GM21619 (cell line): ENCODE measurements around the gene GABPB1.

Experiments
- ATAC-seq: cut with Tn5 transposase; IDR thresholded peaks from one replicate; pipeline ENCODE4 v1.9.1; 2021; ENCODE audit not compliant: unreplicated experiment

The GABPB1 gene

DNA sequence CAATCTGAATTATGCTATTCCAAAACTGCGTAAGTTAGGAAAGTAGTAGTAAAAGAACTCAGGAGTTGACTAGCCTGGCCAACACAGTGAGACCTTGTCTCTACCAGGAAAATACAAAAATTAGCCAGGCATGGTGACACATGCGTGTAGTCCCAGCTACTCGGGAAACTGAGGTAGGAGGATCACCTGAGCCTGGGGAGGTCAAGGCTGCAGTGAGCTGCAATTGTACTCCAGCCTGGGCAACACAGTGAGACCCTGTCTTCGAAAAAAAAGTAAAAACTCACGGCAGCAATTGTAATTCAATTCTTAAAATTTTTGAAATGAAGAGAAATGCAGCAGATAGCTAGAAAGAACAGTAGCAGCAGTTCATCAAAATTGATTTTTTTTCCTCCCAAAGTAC lies 9.7 kb downstream of the GABPB1 start:
- ATAC-seq, result no peak

DNA sequence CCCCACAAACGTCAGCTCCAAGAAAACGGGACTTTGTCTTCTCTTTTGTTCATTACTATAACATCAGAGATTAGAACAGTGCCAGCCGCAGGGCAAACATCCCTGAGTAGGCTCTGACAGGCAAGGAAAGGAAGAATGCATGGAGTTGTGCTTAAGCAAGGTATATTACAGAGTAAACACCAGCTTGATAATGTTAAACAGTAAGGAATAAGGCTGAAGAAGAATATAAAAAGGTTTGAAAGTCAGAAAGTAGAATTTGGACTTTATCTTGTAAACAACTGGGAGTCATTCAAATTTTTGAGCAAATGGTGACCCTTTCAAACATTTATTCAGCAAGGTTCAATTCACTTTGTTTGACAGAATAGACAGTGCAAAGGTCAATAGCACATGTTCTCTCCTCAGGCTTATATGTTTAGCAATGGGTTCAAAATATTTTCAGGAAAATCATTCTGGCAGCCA lies 11.0 kb downstream of the GABPB1 start:
- ATAC-seq, result no peak

DNA sequence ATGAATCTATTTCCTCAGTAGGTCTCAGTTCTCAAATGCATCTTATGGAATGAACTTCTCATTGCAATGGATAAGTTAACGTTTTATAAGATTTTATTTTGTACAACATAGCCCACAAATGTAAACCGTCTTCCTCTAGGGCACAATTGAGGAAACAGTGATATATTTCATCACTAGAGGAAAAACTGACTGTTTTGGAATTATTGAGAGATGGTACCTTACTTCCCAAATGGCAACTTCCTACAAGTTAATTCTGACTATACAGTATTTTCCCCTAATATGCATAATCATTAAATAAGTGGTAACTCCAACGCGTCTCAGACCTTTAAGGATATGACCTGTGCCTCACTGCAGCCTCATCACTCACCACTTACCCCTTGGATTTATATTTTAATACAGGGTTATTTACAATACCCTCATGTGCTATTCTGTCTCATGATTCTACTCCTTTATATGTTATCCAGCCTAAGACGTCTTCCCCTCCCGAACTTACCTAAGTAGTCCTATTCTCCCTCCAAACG lies 13.3 kb downstream of the GABPB1 start:
- no peak for ATAC-seq

DNA sequence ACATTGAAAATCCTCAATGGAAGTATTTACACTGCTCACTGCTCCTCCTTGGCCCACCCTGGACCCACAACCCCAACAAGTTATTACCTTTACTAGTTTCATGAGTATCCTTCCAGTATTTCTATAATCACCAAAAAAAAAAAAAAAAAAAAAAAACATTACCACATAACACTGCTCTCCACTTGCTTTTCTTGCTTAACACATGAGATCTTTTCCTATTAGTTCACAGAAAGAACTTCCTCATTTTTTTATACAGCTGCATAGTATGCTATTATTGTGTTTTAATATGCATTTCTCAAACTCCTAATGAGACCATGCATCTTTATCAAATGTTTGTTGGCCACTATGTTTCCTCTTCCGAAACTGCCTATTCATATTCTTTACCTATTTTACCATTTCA lies 14.6 kb downstream of the GABPB1 start:
- ATAC-seq, result no peak

DNA sequence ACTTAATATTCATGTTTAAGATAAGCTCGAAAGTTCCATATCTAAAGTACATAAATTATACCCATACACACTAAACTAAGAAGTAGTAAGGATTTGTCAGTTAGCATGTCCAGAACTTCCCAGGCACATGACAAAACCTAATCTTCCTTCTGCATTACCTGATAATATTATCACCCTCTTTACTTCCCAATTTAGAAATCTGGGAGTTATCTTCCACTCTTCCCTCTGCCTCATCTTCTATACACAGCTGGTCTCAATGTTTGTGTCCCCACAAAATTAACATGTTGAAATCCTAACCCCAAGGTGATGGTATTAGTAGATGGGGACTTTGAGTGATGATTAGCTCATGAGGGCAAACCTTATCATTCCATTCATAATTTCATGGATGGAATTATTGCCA lies 15.3 kb downstream of the GABPB1 start:
- no peak for ATAC-seq

DNA sequence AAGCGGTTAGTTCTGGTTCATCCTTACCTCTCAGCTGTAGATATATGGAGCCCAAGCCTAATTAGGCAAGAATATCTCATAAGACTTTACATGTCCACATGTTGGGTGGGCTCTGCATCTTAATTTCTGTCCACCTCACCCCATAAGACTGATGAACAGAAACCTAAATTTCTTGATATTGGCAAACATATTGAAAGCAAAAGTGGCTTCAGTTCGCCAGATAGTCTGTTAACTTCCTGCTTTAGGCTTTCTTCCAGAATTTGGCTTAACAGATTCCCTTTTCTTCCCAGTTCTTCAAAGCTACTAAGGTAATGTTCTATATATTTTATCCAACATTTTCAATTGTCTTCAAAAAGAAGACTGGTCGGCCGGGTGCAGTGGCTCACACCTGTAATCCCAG lies 19.7 kb downstream of the GABPB1 start:
- no peak for ATAC-seq

DNA sequence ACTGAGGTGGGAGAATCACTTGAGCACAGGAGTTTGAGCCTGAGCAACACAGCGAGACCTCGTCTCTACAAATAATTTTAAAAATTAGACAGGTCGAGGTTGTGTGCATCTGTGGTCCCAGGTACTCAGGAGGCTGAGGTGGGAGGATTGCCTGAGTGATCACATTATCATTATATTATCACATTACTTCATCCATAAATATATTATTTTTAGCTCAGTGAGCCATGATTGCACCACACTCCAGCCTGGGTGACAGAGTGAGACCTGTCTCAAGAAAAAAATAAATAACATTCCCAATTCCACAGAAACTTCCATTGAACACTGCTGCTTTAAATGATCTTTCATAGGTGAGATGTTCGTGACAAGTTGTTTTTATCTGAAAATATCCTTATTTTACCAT lies 21.8 kb downstream of the GABPB1 start:
- no peak for ATAC-seq

DNA sequence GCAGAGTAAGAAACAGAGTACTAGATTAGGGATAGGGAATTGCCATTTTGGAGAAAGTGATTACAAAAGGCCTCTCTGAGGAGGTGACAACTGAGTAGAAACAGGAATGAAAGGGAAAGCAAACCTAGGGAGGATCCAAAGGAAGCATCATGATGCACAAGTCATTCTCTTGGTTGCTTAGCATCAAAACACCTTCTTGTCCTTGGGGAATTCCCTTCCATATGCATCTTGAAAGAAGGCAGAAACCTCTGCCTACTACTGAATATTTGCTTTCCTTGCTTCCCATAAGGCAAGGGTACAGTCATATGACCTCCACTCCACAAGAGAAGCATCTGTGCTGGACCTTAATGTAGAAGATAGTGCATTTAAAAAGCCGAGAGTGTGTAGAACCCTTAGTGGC lies 24.1 kb downstream of the GABPB1 start:
- ATAC-seq, result no peak

DNA sequence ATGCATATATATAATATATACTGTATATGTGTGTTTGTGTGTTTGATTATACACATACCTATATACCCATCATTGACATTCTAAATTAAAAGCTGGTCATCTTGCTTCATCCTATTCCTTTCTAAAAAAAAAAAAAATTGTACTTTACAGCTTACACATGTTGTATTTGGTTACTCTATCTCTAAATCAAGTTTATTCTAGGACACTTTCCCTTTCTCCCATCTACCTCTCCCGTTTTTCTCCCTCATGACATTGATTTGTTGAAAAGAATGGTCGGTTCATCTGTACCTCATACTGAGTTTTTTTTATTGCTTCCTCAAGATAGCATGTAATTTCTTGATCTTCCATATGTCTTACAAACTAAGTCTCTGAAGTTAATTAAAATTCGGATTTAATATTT lies 26.9 kb downstream of the GABPB1 start:
- ATAC-seq, result no peak

DNA sequence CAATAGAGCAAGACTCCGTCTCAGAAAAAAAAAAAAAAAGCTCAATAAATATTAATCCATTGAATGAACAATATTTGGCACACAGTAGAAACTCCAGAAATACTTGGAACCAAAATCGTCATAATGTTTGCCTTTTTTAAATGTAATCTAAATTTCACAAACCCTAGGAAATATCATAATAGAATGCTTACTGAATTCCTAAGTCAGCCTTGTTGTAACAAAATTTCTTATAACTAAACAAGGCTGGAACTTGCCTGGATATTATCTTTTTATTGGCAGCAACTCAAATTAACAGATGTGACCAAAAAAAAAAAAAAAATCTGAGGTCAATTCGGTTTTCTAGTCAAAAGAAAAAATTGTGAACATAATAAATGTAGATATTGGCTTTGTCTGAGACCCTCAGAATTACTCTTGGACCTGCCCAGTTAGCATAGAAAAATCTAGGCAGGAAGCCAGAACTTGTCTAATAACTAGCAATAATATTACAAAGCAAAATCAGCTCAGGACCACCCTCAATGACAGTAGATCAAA lies 33.3 kb downstream of the GABPB1 start:
- no peak for ATAC-seq

DNA sequence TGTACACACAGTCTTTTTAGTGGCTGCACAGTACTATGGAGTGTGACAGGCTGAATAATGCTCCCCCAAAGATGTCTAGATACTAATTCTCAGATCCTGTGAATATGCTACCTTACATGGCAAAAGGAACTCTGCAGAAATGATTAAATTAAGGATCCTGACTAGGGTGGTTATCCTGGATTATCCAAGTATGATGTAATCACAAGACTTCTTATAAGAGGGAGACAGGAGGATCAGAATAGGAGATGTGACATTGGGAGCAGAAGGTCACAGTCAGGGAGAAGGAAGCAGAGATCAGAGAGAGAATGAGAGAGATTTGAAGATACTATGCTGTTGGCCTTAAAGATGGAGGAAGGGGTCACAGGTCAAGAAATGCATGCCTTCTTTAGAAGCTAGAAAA lies 34.5 kb downstream of the GABPB1 start:
- no peak for ATAC-seq

DNA sequence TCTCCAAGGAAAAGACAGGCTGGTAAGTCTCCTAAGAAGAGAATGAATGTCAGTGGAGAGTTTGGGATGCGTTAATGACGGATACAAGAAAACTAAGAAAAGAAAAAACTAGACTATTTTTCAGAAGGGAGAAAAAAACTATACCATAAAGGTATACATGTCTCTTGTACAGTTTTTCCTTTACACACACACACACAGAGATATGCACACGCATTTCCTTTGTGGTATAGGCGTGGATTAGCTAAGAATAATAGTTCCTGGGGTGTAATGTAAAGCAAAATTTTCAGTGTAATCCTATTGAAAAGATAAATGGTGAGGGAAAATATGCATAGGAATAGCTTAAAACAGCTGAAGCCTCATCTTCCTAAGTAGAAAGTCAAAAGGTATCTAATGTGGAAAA lies 36.3 kb downstream of the GABPB1 start:
- ATAC-seq, result no peak

DNA sequence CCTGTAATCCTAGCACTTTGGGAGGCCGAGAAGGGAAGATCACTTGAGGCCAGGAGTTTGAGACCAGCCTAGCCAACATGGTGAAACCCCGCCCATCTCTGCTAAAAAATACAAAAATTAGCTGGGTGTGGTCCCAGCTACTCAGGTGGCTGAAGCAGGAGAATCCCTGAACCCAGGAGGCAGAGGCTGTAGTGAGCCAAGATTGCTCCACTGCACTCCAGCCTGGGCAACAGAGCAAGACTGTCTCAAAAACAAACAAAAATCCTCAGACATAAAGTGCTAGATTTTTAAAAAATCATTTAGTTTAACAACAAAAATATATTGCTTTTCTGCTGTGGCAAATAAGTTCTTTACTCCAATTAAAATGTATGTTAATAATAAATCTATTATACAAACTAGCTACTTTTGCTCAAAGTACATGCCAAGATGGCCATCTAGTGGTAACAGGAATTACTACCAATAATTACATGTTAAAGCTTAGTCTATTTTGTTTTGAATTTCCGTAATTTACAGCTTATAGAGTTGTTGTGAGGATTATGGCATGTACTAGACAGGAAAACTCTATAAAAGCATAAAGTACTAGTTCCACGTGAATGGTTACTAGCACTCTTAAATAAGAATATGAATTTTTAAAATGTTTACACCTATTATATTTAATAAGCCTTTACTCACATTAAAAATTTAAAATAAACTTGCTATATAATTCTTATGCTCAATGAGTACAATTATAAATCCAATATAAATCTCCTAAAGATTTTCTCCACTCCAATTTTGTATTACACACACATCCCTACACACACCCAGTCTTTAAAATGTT lies 39.0 kb downstream of the GABPB1 start:
- ATAC-seq, result no peak

DNA sequence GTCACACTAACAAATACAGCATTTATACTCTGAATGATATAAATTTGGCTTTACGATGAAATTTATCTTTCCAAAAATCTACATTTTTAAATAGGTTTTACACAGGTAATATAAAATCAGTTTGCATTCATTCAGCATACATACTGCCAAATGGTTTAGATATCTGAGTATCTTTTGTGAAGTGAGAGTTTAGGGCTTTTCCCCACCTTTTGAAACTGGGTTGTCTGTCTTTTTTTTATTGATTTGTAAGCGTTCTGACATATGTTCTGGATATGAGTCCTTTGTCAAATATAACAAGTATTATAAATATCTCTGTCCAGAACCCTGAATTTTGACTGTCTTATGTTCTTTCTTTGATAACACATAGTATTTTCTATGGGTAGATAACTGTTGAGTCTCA lies 42.4 kb downstream of the GABPB1 start:
- no peak for ATAC-seq

DNA sequence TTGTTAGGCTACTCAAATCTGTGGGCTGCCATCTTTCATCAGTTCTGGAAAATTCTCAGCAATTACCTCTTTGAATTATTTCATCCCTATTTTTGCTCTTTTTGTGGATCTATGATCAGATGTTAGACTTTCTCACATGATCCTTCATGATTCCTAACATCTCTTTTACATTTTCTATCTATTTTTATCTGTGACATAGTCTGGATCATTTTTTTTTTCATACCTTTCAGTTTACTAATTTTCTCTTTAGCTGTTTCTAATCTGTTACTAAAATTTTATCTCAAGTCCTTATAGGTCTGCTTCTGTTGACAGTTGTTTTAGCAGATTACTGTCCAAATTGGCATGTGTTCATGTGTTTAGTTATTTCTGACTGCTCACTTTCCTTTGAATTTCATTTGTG lies 47.2 kb downstream of the GABPB1 start:
- no peak for ATAC-seq

DNA sequence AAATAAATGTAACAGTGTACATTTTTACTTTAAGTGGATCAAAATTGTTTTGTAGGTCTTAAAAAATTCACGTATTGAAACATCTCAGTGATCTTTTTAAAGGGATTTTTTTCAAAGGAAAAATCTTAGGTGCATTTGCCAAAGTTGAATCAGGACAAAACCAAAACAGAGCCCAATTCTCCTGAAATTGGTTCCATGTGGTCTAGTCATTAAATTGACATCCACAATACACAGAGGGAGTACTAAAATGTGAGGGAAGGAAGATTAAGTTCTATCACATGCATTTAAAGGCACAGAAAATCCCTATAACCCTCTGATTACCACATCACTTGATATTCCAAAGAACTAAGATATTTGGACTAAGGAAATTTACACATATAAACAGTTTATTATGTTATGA lies 50.2 kb downstream of the GABPB1 start:
- ATAC-seq, result no peak

DNA sequence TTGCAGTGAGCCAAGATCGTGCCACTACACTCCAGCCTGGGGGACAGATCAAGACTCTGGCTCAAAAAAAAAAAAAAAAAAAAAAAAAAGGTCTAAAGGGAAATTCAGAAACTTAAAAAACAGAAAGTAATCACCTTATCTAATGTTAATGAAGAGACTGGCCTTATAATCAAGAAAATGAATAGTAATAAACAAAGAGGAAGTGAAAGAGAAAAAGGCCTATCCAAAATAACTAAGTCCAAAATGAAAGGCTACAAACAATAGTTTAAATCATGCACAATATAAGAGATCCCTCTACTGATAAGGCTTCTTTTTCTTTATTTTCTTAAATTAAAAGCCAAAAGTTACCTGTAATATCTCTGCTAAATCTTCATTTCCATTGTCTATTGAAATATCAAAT lies 52.4 kb downstream of the GABPB1 start:
- ATAC-seq, result no peak

DNA sequence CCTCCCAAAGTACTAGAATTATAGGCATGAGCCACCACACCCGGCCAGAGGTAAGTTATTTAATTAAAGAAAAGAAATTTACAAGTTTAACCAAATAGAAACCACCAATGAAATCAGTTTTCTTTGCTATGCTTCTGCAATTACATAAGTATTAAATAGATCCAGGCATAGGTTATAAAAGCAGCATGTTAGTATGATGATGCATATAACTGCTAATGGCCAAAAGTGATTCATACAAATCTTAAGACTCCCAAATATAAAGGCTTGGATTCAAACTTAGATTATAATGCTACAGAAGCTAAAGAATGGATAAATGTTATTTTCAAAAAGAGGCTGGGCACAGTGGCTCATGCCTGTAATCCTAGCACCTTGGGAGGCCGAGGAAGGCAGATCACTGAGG lies 56.7 kb downstream of the GABPB1 start:
- no peak for ATAC-seq

DNA sequence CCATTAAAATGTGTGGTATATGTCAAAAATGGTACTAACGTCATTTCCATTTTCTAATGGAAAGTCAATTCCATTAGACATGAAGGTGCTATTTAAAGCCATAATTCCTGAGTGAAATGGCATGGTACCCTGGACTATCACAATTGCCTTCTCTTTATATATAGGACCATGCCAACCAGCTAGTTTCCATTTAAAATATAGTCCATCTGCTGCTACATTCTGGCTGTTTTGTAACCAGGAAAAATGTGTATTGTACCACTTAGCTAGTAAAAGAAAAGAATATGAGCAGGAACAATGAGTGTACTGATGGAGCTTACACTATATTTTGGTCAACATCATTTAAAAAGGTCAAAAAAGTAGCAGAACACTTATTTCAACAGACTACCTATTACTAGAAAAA lies 59.0 kb downstream of the GABPB1 start:
- no peak for ATAC-seq

DNA sequence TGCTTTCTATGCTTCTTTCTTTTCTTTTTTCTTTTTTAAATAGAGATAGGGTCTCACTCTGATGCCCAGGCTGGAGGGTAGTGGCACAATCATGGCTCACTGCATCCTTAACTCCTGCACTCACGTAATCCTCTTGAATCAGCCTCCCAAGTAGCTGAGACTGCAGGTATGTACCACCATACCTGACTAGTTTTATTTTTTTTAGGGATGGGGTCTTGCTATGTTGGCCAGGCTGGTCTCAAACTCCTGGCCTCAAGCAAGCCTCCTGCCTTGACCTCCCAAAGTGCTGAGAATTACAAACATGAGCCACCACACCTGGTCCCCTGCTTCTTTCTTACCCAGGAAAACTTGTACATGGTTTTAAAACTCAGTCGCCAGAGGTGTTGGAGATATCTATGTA lies 65.2 kb downstream of the GABPB1 start:
- ATAC-seq, result no peak

DNA sequence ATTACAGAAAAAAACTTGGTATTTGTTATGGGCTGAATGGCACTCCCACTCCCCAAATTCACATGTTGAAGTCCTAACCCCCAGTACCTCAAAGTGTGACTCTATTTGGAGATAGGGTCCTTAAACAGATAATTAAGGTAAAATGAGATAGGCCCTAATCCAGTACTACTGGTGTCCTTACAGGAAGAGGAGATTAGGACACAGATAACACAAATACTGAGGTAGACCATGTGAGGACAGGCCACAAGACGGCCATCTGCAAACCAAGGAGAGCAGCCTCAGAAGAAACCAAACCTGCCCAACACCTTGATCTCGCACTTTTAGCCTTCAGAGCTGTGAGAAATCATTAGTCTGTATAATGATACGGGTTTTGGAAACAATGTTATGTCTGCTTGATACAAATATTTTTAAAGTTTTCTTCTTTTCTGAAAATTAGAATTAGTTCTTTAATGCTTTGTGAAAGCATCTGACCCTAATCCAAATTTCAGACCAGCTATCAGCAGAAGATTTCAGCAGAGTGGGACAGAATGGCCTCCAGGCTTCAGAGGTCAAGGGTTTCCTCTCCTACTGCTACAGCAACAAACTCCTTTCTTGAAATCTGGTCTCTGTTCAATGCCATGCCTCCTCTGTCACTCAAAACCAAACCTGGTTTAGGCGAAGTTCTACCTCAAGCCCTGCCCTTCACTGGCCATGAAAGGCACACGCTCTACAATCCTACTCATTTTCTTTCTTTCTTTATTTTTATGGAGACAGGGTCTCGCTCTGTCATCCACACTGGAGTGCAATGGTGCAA lies 67.5 kb downstream of the GABPB1 start:
- ATAC-seq, result no peak

DNA sequence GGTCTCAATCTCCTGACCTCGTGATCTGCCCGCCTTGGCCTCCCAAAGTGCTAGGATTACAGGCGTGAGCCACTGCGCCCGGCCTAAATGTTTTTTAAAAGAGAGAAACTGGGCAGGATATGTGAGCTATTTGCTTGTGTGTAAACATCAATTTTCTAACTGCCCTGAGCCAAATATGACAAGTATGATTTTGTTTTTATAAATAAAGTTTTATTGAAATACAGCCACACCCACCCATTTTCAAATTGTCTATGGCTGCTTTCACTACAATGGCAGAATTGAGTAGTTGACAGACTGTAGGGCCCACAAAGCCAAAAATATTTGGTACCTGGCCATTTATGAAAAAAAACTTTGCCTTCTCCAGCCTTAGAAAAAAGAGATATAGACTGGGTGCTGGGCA lies 73.6 kb downstream of the GABPB1 start:
- ATAC-seq, result no peak
